D721Med (cell line): ENCODE results near the gene FMR1NB.

Source experiments
- DNase-seq: peaks from one replicate; pipeline ENCODE4 v3.0.0; 2011; ENCODE audit warnings: low spot score; ENCODE audit not compliant: insufficient read length
- FAIRE-seq: peaks from 2 replicates; lab custom pipeline; 2011; peaks lifted over from hg19 to GRCh38; lab: Jason Lieb, UNC
- CTCF ChIP-seq: IDR thresholded peaks from 2 replicates; pipeline ENCODE4 v1.5.1; 2012; ENCODE audit warnings: mild to moderate bottlenecking, control low read depth; ENCODE audit not compliant: insufficient read depth; ENCODE audit errors: missing control alignments

The FMR1NB gene

GRCh38 chrX:147957291-147957690, 23.8 kb upstream of the FMR1NB start:
- FAIRE-seq (no peak), DNase-seq (no peak)
- TF ChIP-seq CTCF = no peak

DNA sequence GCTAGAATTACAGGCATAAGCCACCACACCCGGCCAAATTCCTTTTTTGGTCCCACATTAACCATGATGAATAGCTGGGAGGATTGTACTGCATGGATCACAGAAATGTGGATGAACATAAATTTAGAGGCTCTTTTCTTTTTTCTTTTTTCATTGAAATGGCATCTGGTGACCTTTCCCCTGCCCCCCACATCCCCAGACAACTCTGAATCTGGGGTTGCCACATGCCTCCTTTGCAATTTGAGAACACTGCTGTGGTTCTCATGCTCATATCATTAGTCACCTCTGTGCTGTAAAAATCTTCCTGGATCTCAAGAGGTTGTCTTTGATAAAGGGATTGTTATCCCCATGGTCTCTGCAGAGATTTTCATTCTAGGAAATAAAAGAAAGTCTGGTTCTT, 22.8 kb upstream of the FMR1NB start:
- TF ChIP-seq CTCF = no peak
- no peak for FAIRE-seq
- DNase-seq = no peak

DNA sequence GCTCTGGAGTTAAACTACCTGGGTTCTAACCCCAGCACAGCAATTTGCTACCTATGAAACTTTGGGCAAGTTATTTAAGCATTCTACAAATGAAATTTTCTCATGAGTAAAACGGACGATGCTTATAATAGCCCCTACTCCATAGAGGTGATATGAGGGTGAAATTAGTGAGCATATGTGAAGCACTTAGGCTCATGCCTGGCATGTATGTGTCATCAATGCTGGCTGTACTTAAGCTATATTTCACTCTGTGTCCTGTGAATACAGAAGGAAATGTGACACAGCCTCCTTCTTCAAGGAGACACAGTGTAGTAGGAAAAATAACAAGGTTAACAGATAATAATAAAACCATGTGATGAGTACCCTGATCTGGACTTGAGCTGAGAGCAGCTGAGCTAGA, 20.4 kb upstream of the FMR1NB start:
- TF ChIP-seq CTCF = no peak
- DNase-seq (no peak), FAIRE-seq (no peak)

GRCh38 chrX:147962476-147962875, 18.7 kb upstream of the FMR1NB start:
- FAIRE-seq (no peak), DNase-seq (no peak)
- no peak for TF ChIP-seq CTCF

- FAIRE-seq (no peak), DNase-seq (no peak)
- TF ChIP-seq CTCF = no peak
Measured at GRCh38 chrX:147978931-147979330, 2.2 kb upstream of the FMR1NB start.

DNA sequence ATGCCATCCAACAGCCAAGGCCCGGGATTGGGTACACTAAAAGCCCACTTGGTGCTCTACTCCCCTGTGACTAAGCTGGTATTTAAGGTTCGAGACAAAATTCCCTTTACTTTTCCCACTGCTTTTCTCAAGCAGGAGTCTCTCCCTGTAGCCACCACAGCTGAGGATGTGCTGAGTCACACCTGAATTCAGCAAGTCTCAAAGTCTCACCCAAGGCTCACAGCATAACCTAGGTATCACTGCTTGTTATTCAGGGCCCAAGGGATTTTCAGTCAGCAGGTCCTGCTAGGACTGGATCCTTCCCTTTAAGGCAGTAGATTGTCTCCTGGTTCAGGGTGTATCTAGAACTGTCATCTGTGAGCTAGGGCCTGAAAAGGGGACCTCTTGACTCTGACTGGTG, 39.2 kb downstream of the FMR1NB start:
- no peak for FAIRE-seq
- TF ChIP-seq CTCF = no peak
- DNase-seq = no peak

DNA sequence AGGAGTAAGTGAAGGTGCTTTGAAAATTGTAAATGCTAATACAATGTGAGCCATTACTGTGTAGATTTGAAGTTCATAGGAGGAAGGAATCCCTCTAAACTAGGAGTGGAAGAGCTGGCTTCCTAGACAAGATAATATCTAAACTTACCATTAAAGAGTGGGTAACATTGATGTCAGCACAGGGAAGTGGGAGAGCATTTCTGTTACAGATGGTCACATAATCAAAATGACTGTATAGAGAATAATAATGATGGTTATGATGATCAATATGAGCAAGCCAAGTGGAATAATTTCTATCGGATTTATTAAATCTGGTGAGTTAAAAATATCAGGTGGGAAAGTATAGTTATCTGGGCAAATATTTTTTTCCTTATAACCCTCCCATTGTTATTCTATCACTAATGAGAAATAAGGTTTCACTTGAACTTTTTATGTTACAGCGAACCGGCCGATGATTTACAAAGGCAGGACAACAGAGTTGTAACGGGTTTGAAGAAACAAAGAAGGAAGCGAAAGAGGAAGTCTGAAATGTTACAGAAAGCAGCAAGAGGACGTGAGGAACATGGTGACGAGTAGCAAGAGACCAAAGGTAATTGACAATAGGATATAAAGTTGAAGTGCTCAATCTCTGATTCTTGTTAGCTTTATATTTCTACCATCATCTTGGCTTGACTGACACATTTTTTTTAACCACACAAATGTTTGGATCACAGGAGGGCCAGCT, 43.5 kb downstream of the FMR1NB start:
- no peak for DNase-seq
- FAIRE-seq = peak; percentile 41
- no peak for TF ChIP-seq CTCF
